Sigmoid colon (tissue), 3 donors: Measurements from ENCODE around the gene SMOC2.

Source experiments
- POLR2A ChIP-seq, 2 donors: fragments of 450-650 bp; IDR thresholded peaks; one replicate each; pipeline ENCODE4 v1.6.1; 2016; ENCODE audit warnings: antibody characterized with exemption in 2 of 2, mild to moderate bottlenecking in 2 of 2, moderate library complexity in 2 of 2
- TF ChIP-seq, protein P1 (sequence below), 4 experiments: fragments of 450-650 bp in 3 of 4; fragments of 200-600 bp in 1 of 4; IDR thresholded peaks; one replicate each; pipeline ENCODE4 v1.5.1; 2016 to 2019; ENCODE audit warnings: antibody characterized with exemption in 4 of 4, mild to moderate bottlenecking in 3 of 4, moderate library complexity in 2 of 4

- TF ChIP-seq, protein P1, sequence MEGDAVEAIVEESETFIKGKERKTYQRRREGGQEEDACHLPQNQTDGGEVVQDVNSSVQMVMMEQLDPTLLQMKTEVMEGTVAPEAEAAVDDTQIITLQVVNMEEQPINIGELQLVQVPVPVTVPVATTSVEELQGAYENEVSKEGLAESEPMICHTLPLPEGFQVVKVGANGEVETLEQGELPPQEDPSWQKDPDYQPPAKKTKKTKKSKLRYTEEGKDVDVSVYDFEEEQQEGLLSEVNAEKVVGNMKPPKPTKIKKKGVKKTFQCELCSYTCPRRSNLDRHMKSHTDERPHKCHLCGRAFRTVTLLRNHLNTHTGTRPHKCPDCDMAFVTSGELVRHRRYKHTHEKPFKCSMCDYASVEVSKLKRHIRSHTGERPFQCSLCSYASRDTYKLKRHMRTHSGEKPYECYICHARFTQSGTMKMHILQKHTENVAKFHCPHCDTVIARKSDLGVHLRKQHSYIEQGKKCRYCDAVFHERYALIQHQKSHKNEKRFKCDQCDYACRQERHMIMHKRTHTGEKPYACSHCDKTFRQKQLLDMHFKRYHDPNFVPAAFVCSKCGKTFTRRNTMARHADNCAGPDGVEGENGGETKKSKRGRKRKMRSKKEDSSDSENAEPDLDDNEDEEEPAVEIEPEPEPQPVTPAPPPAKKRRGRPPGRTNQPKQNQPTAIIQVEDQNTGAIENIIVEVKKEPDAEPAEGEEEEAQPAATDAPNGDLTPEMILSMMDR (IDR thresholded peaks at IDR 0.05): no peak
- no peak for TF ChIP-seq POLR2A (IDR thresholded peaks at IDR 0.05)
Measured at GRCh38 chr6:168650671-168651111, 209.7 kb downstream of the SMOC2 start.
